ENCODE results near the gene TMEM178B. TPM values are rescaled to one million over a fixed set of nuclear protein-coding genes. Genes with fewer than 3 reads are reported as not detected.

Gene TMEM178B
- total and polyA plus RNA-seq, 9 of the 15 experiments (the other 6 are each of a cell fraction or from before 2014, with no cell fraction given) = under 0.01 to 0.03 (median 0.01) TPM; not detected in 5

- intact Hi-C loops (cut with micrococcal nuclease) (loop anchor here (1.0 to 2.0 kb wide), 3 partner anchors 150 to 545 kb away; no protein-coding TSS in a partner anchor), in situ Hi-C loops (cut with MboI) (no loop called here)
- no peaks in the 10 kb centered on the region for H4K20me1 ChIP-seq (replicated peaks; ENCODE audit: control insufficient read depth, insufficient read depth, low read length)
- TF ChIP-seq, protein P1, sequence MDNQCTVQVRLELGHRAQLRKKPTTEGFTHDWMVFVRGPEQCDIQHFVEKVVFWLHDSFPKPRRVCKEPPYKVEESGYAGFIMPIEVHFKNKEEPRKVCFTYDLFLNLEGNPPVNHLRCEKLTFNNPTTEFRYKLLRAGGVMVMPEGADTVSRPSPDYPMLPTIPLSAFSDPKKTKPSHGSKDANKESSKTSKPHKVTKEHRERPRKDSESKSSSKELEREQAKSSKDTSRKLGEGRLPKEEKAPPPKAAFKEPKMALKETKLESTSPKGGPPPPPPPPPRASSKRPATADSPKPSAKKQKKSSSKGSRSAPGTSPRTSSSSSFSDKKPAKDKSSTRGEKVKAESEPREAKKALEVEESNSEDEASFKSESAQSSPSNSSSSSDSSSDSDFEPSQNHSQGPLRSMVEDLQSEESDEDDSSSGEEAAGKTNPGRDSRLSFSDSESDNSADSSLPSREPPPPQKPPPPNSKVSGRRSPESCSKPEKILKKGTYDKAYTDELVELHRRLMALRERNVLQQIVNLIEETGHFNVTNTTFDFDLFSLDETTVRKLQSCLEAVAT (IDR thresholded peaks at IDR 0.05) = no peak
- TF ChIP-seq STAG1 (CRISPR knock-in tag; IDR thresholded peaks at IDR 0.05; ENCODE audit: borderline replicate concordance) (0 out of 2 replicates have a peak, but pooled peaks have one; percentile 11), KLF1 (tag; IDR thresholded peaks at IDR 0.05) (no peak)
- TF ChIP-seq, protein P2, sequence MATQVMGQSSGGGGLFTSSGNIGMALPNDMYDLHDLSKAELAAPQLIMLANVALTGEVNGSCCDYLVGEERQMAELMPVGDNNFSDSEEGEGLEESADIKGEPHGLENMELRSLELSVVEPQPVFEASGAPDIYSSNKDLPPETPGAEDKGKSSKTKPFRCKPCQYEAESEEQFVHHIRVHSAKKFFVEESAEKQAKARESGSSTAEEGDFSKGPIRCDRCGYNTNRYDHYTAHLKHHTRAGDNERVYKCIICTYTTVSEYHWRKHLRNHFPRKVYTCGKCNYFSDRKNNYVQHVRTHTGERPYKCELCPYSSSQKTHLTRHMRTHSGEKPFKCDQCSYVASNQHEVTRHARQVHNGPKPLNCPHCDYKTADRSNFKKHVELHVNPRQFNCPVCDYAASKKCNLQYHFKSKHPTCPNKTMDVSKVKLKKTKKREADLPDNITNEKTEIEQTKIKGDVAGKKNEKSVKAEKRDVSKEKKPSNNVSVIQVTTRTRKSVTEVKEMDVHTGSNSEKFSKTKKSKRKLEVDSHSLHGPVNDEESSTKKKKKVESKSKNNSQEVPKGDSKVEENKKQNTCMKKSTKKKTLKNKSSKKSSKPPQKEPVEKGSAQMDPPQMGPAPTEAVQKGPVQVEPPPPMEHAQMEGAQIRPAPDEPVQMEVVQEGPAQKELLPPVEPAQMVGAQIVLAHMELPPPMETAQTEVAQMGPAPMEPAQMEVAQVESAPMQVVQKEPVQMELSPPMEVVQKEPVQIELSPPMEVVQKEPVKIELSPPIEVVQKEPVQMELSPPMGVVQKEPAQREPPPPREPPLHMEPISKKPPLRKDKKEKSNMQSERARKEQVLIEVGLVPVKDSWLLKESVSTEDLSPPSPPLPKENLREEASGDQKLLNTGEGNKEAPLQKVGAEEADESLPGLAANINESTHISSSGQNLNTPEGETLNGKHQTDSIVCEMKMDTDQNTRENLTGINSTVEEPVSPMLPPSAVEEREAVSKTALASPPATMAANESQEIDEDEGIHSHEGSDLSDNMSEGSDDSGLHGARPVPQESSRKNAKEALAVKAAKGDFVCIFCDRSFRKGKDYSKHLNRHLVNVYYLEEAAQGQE (IDR thresholded peaks at IDR 0.05; ENCODE audit: borderline replicate concordance) = peak; percentile 35; the same call in 1 of the 2 replicates
- TF ChIP-seq, protein P2 (CRISPR knock-in tag; IDR thresholded peaks at IDR 0.05; ENCODE audit: low read depth) = no peak
- TF ChIP-seq, protein P3, sequence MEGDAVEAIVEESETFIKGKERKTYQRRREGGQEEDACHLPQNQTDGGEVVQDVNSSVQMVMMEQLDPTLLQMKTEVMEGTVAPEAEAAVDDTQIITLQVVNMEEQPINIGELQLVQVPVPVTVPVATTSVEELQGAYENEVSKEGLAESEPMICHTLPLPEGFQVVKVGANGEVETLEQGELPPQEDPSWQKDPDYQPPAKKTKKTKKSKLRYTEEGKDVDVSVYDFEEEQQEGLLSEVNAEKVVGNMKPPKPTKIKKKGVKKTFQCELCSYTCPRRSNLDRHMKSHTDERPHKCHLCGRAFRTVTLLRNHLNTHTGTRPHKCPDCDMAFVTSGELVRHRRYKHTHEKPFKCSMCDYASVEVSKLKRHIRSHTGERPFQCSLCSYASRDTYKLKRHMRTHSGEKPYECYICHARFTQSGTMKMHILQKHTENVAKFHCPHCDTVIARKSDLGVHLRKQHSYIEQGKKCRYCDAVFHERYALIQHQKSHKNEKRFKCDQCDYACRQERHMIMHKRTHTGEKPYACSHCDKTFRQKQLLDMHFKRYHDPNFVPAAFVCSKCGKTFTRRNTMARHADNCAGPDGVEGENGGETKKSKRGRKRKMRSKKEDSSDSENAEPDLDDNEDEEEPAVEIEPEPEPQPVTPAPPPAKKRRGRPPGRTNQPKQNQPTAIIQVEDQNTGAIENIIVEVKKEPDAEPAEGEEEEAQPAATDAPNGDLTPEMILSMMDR (IDR thresholded peaks at IDR 0.05 in 2 of 3, conservative IDR thresholded peaks at IDR 0.05 in 1 of 3; ENCODE audit: insufficient read depth in 2 of 3, low read depth in 1 of 3, low read length in 3 of 3) = peak; percentile 51 to 72 (median 66)
- TF ChIP-seq, protein P4, sequence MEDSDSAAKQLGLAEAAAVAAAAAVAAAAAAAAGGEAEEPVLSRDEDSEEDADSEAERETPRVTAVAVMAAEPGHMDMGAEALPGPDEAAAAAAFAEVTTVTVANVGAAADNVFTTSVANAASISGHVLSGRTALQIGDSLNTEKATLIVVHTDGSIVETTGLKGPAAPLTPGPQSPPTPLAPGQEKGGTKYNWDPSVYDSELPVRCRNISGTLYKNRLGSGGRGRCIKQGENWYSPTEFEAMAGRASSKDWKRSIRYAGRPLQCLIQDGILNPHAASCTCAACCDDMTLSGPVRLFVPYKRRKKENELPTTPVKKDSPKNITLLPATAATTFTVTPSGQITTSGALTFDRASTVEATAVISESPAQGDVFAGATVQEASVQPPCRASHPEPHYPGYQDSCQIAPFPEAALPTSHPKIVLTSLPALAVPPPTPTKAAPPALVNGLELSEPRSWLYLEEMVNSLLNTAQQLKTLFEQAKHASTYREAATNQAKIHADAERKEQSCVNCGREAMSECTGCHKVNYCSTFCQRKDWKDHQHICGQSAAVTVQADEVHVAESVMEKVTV (CRISPR knock-in tag; IDR thresholded peaks at IDR 0.05) = peak; percentile 43; the same call in 1 of the 2 replicates
These were observed 146.5 kb downstream of the TMEM178B start for GRCh38 chr7:141220263-141220880.

More at GRCh38 chr7:141220263-141220880, 146.5 kb downstream of the TMEM178B start:
- H3K27ac ChIP-seq (ENCODE audit: extremely low read depth, low read depth, low read length) = no peak overlapping the region
- H3K79me2 ChIP-seq (ENCODE audit: control insufficient read depth, insufficient read depth, low read length) = no peaks in the 10 kb centered on the region
- ChIA-PET POLR2A (no interaction called here), CTCF (ENCODE audit: low intra/inter-chr PET ratio) (interaction anchor here (0.6 kb wide), 1 partner anchor 409 kb away, joined by 3 read pairs; no protein-coding TSS in a partner anchor)
- H3K9ac ChIP-seq (ENCODE audit: insufficient read depth in 1 of 2, low read depth in 2 of 2, low read length in 2 of 2) = no peak overlapping the region
- 0% methylated on average over 8 of the region's 8 CpGs for WGBS (ENCODE audit: insufficient coverage, low coverage, missing lambda C conversion rate)
- BruUV-seq (replicated peaks) = no TSS peak
- DNase-seq (ENCODE audit: extremely low read depth in 1 of 4, low spot score in 3 of 4) (peak; percentile 52 to 77 (median 72)), FAIRE-seq (peak; percentile 19), ATAC-seq (peak; percentile 94)
- no peak overlapping the region for H3K4me3 ChIP-seq
- H3K9me3 ChIP-seq (replicated peaks; ENCODE audit: control insufficient read depth, insufficient read depth, low read depth, low read length) = no peaks in the 10 kb centered on the region
- no peaks in the 10 kb centered on the region for H3K4me1 ChIP-seq (replicated peaks in 1 of 2; ENCODE audit: control insufficient read depth in 2 of 2, insufficient read depth in 2 of 2, low read length in 2 of 2)
- H3K27me3 ChIP-seq (ENCODE audit: control insufficient read depth in 2 of 2, insufficient read depth in 2 of 2, low read length in 2 of 2) = peaks cover 0 to 18% of the 10 kb centered on the region in 2 experiments; a peak in 3 of 5 replicates
- H3K9me1 ChIP-seq (ENCODE audit: control insufficient read depth, insufficient read depth, low read length) = no peaks in the 10 kb centered on the region
- H3K4me2 ChIP-seq (ENCODE audit: insufficient read depth, low read length) = no peak overlapping the region
- no peak overlapping the region for H2AFZ ChIP-seq (ENCODE audit: low read depth, low read length)
- no peaks in the 10 kb centered on the region for H3K36me3 ChIP-seq (ENCODE audit: control insufficient read depth, insufficient read depth, low read length)
